GM19468 (cell line): ENCODE data around the gene BRIP1.
"Not testable (repeated sequence)": the region's sequence is repeated elsewhere in the genome, so short reads cannot be mapped to it uniquely, and the experiment has no call there.

Experiments
- ATAC-seq: cut with Tn5 transposase; IDR thresholded peaks from one replicate; pipeline ENCODE4 v1.9.1; 2021; ENCODE audit warnings: mild to moderate bottlenecking, moderate library complexity, moderate number of reproducible peaks; ENCODE audit not compliant: unreplicated experiment; ENCODE audit errors: extremely low read depth

Gene BRIP1

DNA sequence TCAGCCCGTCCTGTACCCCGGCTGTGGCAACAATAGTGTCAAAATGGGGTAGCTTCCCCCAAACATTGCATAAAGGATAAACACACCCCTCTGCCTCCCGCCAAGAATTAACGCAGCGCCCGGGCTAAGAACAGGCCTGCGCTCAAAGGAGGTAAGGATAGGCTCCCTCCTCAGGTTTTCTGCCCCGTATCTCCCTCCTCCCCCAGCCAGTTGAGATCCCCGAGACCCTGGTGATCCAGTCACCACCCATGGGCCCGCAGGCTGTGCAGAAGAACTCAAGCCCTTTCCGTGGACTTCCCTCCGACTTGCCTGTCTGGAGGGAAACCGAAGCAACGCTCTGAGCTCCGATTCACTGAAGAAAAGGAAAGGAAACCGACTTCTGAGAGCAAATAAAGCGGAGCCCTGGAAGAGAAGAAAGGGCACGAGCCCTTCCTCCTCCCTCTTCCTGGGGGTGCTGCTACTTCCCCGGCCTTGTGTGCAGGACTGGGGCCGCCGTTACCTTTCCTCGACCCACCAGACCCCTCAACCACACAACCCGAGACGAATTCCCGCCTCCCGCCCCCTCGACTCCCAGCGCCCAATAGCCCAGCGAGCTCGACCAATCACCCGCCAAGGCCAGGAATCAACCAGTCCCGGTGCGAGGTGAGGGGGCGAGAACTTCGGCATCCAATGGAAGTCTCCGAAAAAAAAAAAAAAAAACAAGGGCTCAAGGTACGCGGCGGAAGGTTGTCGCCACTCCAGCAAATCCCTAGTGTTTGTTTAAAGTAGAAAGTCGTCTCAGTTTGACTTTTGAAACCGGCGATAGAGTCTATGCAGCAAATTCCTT, at the start of gene BRIP1:
Gene BRIP1, minus strand, starts transcription at position 554 of the 826 bp plus-strand sequence. CDS start 1,989 bp downstream, outside the sequence.
- peak; percentile 53 for ATAC-seq

DNA sequence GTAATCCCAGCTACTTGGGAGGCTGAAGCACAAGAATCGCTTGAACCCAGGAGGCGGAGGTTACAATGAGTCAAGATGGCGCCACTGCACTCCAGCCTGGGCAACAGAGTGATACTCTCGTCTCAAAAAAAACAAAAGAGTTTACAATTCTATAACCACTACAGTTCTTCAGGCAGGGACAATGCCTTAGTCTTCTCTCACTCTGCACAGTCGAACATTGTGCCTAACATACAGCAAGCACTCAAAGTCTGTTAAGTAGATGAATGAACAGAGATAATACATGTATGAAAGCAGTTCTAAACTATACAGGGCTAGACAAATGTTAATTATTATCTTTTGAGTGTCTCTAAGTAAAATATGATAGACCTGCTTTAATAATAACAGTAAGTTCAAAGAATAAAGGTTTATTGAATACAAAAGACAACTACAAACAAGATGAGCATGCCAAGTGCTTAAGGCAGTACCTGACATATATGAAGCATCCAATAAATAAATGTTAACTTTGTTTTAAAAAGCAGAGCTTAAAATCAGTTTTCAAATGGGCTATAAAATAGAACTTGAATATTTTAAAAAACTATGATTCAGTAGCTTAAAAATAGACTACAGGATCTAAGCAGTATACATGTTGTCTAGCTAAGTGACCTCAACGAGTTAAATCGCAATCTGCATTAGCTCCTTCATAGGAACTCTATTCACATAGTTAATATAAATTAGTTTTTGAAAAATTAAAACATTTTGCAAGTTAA, 45.1 kb upstream of the BRIP1 start:
- ATAC-seq, result no peak

DNA sequence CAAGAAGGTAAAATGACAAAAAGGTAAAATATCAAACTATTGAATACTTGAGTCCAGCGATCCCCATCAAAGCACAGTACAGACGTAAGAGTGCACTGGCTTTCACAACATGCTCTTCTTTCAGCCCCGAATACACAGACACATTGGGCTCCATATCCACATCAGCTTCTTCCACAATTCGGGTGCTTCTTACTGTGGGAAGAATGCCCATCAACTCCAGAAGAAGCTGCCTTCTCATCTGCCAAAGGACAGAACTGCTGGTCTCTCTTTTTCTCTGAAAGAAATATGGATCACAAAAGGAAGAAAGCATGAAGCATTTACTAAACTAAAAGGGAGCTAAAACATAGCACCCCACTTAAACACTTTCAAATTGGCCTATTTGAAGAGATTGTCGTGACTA, 44.0 kb upstream of the BRIP1 start:
- no peak for ATAC-seq

DNA sequence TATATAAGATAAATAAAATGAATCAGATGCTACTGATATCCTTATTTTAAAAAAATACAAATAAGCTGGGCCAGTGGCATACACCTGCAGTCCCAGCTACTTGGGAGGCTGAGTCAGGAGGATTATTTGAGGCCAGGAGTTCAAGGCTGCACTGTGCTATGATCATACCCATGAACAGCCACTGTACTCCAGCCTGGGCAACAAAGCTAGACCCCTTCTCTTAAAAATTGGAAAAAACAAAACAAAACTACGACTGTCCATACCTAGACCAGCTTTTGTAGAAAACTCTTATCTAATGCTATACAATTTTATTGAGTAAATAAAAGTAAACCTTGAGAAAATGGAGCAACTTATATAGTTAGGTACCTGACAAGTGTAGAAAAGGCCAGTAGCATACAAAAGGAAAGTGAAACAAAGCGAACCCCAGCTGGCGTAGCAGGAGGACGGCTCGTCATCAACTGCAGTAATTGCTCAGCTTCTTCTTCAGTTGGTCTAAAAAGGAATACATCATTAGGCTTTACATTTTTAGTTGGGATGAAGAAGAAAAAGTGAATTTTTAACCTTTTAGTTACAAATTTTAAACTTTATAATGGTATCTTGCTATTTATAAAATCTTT, 40.9 kb upstream of the BRIP1 start:
- no peak for ATAC-seq

DNA sequence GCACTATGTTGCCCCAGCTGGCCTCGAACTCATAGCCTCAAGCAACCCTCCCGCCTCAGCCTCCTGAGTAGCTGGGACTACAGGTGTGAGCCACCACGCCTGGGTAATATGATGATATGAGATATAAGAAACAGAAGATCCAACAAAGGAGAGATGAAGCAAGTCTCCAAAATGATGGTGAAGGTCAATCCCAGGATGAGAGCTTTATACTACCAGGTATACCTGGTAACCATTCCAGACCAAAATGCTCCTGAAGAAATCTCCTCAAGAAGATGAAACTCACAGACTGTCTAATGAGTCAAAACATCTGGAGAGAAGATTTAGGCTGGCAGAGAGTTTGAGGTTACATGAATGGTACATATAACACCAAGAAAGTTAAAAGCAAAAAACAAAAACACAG, 39.9 kb upstream of the BRIP1 start:
- no peak for ATAC-seq

DNA sequence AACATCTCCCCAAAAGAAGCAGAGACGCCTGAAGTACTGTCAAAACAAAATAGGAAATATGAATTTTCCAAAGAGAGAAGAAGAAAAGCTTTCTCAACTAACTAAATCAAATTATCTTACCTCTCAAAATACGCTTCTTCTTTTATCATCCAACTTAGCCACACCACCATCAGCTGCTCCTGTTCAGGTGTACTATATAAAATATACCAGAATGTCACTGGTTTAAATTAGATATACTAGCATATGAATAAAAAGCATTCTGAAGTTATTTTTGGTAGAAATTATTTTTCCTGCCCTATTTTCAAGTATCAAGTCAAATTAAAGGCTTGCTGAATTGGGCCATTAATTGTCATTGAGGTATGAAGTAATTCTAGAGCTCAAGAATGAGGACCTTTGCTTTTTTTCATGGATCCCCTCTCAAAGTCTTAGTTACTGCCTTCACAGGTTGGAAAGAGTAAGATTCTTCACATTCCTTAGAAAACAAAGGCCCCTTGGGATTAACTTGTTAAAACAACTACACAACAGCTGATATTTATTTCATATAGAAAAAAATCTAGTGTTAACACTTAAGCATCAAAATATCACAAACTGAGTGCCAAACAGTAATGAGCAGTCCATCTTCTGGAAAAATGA, 34.3 kb upstream of the BRIP1 start:
- no peak for ATAC-seq

DNA sequence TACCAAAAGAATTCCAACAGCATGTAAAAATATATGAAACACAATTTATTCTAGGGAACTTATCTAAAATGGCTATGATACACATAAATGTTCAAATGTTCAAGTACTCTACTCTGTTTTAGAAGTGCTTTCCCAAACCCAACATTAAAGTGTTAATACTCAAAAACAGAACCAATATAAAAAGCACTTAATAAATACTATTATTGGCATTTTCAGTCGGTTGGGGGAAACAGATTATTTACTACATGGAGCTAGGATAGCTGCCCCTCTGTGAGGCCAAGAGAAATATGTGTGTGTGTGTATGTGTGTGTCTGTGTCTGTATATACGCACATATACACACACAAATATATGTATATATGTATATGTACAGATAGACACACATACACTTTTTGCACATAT, 32.1 kb upstream of the BRIP1 start:
- no peak for ATAC-seq

DNA sequence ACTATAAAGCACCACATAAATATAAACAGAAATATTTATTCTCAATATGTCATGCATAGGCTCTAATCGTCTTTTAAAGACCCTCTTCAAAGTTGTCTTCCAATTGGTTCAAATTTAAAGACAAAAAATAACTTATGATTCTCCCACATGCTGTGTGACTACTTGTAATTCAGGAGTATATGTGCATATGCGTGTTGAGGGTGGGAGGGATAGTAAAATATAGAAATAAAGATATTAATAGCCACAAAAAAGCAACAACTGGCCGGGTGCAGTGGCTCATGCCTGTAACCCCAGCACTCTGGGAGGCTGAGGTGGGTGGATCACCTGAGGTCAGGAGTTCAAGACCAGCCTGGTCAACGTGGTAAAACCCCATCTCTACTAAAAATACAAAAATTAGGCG, 31.0 kb upstream of the BRIP1 start:
- ATAC-seq, result not testable (repeated sequence)

DNA sequence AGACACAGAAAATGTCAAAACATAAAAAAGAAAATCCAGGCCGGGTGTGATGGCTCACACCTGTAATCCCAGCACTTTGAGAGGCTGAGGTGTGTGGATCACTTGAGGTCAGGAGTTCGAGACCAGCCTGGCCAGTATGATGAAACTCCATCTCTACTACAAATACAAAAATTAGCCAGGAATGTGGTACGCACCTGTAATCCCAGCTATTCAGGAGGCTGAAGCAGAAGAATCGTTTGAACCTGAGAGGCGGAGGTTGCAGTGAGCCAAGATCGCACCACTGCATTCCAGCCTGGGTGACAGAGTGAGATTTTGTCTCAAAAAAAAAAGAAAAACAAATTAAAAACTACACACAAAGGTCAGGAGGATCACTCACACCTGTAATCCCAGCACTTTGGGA, 24.4 kb upstream of the BRIP1 start:
- ATAC-seq, result not testable (repeated sequence)

DNA sequence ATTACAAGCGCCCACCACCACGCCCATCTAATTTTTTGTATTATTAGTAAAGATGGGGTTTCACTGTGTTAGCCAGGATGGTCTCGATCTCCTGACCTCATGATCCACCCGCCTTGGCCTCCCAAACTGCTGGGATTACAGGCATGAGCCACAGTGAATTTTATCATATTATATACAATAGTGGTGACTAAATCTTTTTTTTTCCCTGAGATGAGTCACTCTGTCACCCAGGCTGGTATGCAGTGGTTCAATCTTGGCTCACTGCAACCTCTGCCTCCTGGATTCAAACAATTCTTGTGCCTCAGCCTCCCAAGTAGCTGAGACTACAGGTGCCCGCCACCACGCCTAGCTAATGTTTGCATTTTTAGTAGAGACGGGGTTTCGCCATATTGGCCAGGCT, 22.5 kb upstream of the BRIP1 start:
- not testable (repeated sequence) for ATAC-seq

DNA sequence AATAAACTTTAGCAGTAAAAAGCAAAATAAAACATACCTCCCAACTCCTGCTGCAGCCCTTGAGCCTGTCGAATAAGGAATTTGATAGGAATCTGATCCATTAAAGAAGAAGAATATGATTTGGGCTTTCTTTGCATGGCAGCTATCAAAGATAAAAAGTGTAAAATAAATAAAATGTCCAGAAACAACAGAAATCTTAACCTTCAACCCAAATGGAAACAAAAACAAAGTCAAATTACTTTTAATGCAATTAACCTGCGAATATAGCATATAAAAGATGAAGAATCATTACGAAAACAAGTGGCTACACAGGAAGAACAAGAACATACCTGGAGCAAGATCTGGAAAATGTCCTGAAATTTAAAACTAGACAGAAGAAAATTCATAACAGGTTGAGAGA, 21.5 kb upstream of the BRIP1 start:
- ATAC-seq, result no peak

DNA sequence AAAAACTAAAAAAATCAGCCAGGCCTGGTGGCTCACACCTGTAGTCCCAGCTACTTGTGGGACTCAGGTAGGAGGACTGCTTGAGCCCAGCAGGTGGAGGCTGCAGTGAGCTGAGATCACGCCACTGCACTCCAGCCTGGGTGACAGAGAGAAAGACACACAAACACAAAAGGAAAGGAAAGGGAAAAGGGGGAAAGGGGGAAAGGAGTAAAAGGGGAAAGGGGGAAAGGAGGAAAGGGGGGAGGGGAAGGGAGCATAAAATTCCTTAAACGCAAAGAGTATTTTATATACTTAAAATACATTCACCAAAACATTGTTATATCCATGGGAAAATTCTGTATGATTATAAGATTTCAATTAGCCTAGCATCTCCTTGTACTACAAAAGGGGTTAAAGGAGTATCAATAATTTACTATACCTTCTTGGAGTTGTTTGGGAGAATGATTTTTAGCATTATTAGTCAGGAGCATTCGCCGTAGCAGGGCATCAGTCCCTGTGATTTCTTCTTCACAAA, 17.3 kb upstream of the BRIP1 start:
- no peak for ATAC-seq

DNA sequence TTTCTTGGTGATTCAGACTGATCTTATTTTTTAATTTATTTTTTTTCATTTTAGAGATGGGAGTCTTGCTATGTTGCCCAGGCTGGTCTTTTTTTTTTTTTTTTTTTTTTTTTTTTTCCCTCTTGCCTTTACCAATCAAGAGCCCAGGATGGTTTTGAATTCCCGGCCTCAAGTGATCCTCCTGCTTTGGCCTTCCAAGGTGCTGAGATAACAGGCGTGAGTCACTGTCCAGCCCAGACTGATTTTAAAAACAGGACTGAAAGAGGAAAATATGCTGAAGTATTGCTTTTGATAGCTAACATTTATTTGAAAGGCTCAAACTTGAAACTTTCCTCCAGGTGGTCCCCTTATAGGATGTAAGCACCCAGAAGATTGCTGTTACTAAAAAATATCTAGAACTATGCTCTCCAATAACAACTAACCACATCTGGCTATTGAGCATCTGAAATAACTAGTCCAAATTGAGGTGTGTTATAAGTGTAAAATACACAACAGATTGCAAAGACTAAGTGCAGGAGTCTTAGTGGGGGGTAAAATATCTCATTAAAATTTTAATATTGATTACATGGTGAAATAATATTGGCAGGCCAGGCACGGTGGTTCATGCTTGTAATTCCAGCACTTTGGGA, 15.8 kb upstream of the BRIP1 start:
- no peak for ATAC-seq

DNA sequence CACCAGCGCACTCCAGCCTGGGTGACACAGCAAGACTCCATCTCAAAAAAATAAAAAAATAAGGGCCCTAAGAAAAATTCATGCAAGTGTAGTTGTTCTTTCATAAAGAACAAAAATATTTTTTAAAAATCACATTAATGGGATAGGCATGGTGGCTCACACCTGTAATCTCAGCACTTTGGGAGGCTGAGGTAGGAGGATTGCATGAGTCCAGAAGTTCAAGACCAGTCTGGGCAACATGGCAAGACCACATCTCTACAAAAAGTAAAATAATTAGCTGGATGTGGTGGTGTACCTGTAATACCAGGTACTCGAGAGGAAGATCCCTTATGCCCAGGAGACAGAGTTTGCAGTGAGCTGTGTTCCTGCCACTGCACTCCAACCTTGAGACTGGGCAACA, 15.2 kb upstream of the BRIP1 start:
- ATAC-seq, result no peak

DNA sequence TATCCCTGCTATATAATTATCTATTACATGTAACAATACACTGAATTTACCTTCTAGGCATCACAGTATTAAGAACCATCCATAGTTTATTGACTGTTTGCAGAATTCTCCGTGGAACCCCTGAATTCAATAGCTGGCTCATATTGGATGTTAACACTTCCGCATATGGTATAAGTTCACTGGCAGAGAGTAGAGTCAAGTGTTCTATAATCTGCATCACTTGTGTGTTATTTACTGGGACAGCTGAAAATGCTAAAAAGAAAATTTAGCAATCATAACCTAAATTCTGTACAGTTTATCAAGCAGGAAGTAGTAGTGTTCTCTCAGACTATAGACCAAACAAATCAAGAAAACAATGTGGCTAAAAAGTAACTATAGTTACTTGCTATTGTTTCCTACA, 14.5 kb upstream of the BRIP1 start:
- ATAC-seq, result no peak

DNA sequence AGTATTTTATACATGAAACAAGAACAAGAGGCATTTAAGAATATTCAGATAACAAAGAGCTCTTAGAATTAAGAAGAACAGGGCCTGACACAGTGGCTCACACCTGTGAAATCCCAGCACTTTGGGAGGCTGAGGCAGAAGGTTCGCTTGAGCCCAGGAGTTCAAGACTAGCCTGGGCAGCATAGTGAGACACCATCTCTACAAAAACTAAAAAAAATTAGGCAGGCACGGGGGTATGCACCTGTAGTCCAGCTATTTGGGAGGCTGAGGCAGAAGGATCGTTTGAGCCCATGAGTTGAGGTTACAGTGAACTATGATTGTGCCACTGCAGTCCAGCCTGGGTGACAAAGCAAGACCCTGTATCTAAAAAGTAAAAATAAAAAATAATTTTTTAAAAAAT, 12.5 kb upstream of the BRIP1 start:
- no peak for ATAC-seq

DNA sequence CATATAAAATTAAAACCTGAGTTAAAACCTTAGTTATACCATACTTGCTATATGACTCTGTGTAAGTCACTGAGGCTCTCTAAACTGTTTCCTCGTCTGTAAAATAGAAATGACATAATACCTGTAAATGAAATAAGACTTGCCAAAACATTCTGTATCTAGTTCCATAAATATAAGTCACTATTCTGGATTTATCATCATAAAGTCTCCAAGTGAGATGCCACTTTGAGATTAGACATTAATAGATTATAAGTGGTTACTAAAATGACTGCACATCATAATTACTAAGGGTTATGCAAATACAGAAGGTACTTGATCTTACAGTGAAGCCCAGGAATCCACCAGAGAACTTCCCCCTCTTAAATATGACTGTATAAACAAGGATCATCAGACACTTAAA, 12.0 kb upstream of the BRIP1 start:
- ATAC-seq, result no peak

DNA sequence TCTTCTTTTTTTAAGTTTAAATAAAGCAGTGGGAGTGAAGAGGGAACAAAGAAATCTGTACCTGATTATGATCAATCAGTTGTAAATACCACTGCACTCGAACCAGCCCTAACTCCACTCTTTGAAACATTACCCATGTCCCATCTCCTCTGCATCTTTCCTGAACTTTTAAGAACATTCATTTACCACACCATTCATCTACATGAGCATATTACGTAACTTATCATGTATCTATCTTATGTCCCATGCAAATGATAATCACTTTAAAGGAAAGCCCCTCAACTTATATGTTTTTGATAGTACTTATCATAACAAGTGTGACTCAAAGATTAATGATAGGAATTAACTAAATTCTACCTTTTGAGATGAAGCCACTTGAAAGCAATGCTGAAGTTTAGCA, 10.7 kb upstream of the BRIP1 start:
- ATAC-seq, result no peak

DNA sequence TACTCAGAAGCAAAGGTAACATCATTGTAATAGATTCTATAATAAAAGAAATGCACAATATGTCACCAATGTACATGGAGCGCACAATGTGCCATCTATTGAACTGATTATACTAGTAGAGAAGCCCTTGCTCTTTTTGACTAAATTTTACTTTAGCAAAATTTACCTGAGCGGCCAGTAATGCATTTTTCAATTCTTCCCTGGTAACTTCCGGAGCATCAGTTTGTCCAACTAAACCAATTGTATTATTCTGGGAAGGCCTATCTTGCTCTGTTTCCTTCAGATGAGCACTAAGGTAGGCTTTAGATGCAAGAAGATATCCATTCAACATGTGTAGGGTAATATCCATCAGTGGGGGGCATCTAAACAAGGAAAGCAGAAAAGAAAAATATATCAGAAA, 8.8 kb upstream of the BRIP1 start:
- no peak for ATAC-seq

DNA sequence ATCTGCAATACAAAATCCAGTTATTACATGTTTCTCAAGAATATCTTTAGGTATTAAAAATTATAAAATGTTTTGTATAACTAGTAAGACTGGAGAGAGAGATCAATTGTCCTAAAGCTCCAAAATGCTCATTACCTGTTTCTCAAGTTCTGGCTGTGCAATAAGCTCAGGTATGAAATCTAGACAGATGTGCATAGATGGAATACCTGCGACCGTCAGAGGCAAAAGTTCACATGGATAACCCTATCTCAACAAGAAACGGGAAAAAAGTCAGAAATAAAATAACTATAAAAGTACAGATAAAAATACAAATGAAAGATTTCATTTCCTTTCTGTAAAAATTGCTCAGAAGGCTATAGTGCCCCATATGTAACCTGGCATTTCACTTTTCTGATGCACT, 5.8 kb upstream of the BRIP1 start:
- ATAC-seq, result no peak
